Inflammatory macrophage treated with lipopolysaccharide for 1 hour (primary cell): ENCODE measurements around the gene MFSD1.

Experiments
- DNase-seq, 2 donors: peaks; one replicate each; pipeline ENCODE4 v3.0.0-alpha.2; 2020 to 2022

MFSD1 gene

GRCh38 chr3:158801696-158802408 is at the start of gene MFSD1:
TSS of gene MFSD1 (plus strand) at chr3:158802054. CDS start at chr3:158802153, 99 bp downstream.
- peak; percentile 89 to 93 for DNase-seq

- peak in 1 of 2 donors; percentile 48 for DNase-seq
Measured at GRCh38 chr3:158753854-158754253, 48.0 kb upstream of the MFSD1 start.

GRCh38 chr3:158755421-158755820 is 46.4 kb upstream of the MFSD1 start:
- no peak for DNase-seq

GRCh38 chr3:158761350-158761749 is 40.5 kb upstream of the MFSD1 start:
- no peak for DNase-seq

GRCh38 chr3:158762701-158763100 is 39.2 kb upstream of the MFSD1 start:
- DNase-seq, result no peak

GRCh38 chr3:158763421-158763820 is 38.4 kb upstream of the MFSD1 start:
- no peak for DNase-seq

GRCh38 chr3:158765518-158766205 is 36.2 kb upstream of the MFSD1 start:
- no peak for DNase-seq

GRCh38 chr3:158766364-158766763 is 35.5 kb upstream of the MFSD1 start:
- DNase-seq, result no peak

- DNase-seq, result no peak
Measured at GRCh38 chr3:158768361-158768787, 33.5 kb upstream of the MFSD1 start.

- DNase-seq, result no peak
Measured at GRCh38 chr3:158768881-158769543, 32.8 kb upstream of the MFSD1 start.

- no peak for DNase-seq
Measured at GRCh38 chr3:158769549-158769948, 32.3 kb upstream of the MFSD1 start.

GRCh38 chr3:158769952-158770740 is 31.7 kb upstream of the MFSD1 start:
- DNase-seq, result no peak

- DNase-seq, result no peak
Measured at GRCh38 chr3:158770741-158771350, 31.0 kb upstream of the MFSD1 start.

- DNase-seq, result no peak
Measured at GRCh38 chr3:158771577-158771976, 30.3 kb upstream of the MFSD1 start.

- no peak for DNase-seq
Measured at GRCh38 chr3:158771982-158772381, 29.9 kb upstream of the MFSD1 start.

- DNase-seq, result no peak
Measured at GRCh38 chr3:158773166-158773565, 28.7 kb upstream of the MFSD1 start.

- no peak for DNase-seq
Measured at GRCh38 chr3:158773845-158774830, 27.7 kb upstream of the MFSD1 start.

- DNase-seq, result peak in 1 of 2 donors; percentile 31
Measured at GRCh38 chr3:158774965-158775364, 26.9 kb upstream of the MFSD1 start.

GRCh38 chr3:158775426-158776410 is 26.1 kb upstream of the MFSD1 start:
- DNase-seq, result peak; percentile 12 to 68

- DNase-seq, result no peak
Measured at GRCh38 chr3:158776531-158776930, 25.3 kb upstream of the MFSD1 start.
